HEK293T (cell line): ENCODE results near the gene DNAH10.

Experiments
- CTCF ChIA-PET: fragments of 350-600 bp; formaldehyde crosslinking; extraction: SDS; loops from one replicate; lab custom pipeline; 2021; ENCODE audit warnings: antibody characterized with exemption, inconsistent platforms; lab: Yijun Ruan, JAX
- POLR2A ChIA-PET: fragments of 350-600 bp; formaldehyde crosslinking; extraction: SDS; loops from one replicate; lab custom pipeline; 2020; ENCODE audit warnings: antibody characterized with exemption, inconsistent platforms; lab: Yijun Ruan, JAX
- DNase-seq: peaks from one replicate; pipeline ENCODE4 v3.0.0; 2012; ENCODE audit warnings: mixed read lengths; ENCODE audit errors: extremely low spot score
- ARNT ChIP-seq: fragments of 450-650 bp; IDR thresholded peaks from 2 replicates; pipeline ENCODE4 v1.6.1; 2017; ENCODE audit warnings: mild to moderate bottlenecking
- BHLHE40 ChIP-seq: fragments of 450-650 bp; IDR thresholded peaks from 2 replicates; pipeline ENCODE4 v1.6.1; 2016; ENCODE audit warnings: mild to moderate bottlenecking, moderate library complexity, borderline replicate concordance
- CTBP1 ChIP-seq: fragments of 450-650 bp; IDR thresholded peaks from 2 replicates; pipeline ENCODE4 v1.6.1; 2016; ENCODE audit warnings: borderline replicate concordance
- ELF4 ChIP-seq: fragments of 450-650 bp; IDR thresholded peaks from 2 replicates; pipeline ENCODE4 v1.6.1; 2017; ENCODE audit warnings: antibody characterized with exemption
- FOXA1 ChIP-seq: fragments of 450-650 bp; IDR thresholded peaks from 2 replicates; pipeline ENCODE4 v1.6.1; 2016; ENCODE audit warnings: mild to moderate bottlenecking
- FOXK2 ChIP-seq: fragments of 450-650 bp; IDR thresholded peaks from 2 replicates; pipeline ENCODE4 v1.6.1; 2016; ENCODE audit warnings: mild to moderate bottlenecking
- FOXM1 ChIP-seq: fragments of 450-650 bp; IDR thresholded peaks from 2 replicates; pipeline ENCODE4 v1.6.1; 2017; ENCODE audit warnings: mild to moderate bottlenecking, borderline replicate concordance
- HDGF ChIP-seq: fragments of 450-650 bp; IDR thresholded peaks from 2 replicates; pipeline ENCODE4 v1.6.1; 2017; ENCODE audit warnings: antibody characterized with exemption, borderline replicate concordance
- L3MBTL2 ChIP-seq: fragments of 450-650 bp; conservative IDR thresholded peaks from 2 replicates; pipeline ENCODE4 v1.6.1; 2016; ENCODE audit warnings: mild to moderate bottlenecking
- LEF1 ChIP-seq: fragments of 450-650 bp; IDR thresholded peaks from 2 replicates; pipeline ENCODE4 v1.6.1; 2017; ENCODE audit warnings: mild to moderate bottlenecking, borderline replicate concordance
- NFRKB ChIP-seq: fragments of 450-650 bp; IDR thresholded peaks from 2 replicates; pipeline ENCODE4 v1.6.1; 2016; ENCODE audit warnings: mild to moderate bottlenecking, moderate library complexity
- PKNOX1 ChIP-seq: fragments of 450-650 bp; IDR thresholded peaks from 2 replicates; pipeline ENCODE4 v1.6.1; 2016
- SP1 ChIP-seq: fragments of 450-650 bp; IDR thresholded peaks from 2 replicates; pipeline ENCODE4 v1.6.1; 2017
- SUZ12 ChIP-seq: fragments of 450-650 bp; IDR thresholded peaks from 2 replicates; pipeline ENCODE4 v1.6.1; 2016; ENCODE audit warnings: mild to moderate bottlenecking
- TARDBP ChIP-seq: fragments of 450-650 bp; IDR thresholded peaks from 2 replicates; pipeline ENCODE4 v1.6.1; 2016
- ZNF384 ChIP-seq: fragments of 450-650 bp; IDR thresholded peaks from 2 replicates; pipeline ENCODE4 v1.6.1; 2016

DNAH10 gene

GRCh38 chr12:123757561-123757960, 4.5 kb upstream of the DNAH10 start:
- peak; percentile 28 for DNase-seq
- peak; percentile 43 for TF ChIP-seq PKNOX1
- TF ChIP-seq SP1 = no peak
- TF ChIP-seq SUZ12 = no peak
- TF ChIP-seq BHLHE40 = no peak
- CTCF ChIA-PET = no interaction called here
- POLR2A ChIA-PET = no interaction called here

GRCh38 chr12:123760267-123760938, 1.7 kb upstream of the DNAH10 start:
- CTCF ChIA-PET = no interaction called here
- no peak for DNase-seq
- POLR2A ChIA-PET = no interaction called here
- TF ChIP-seq SUZ12 (no peak), NFRKB (no peak), ARNT (no peak), PKNOX1 (no peak), LEF1 (no peak), HDGF (no peak), TARDBP (no peak), BHLHE40 (no peak), L3MBTL2 (no peak), FOXA1 (no peak), FOXK2 (no peak), SP1 (no peak), ELF4 (no peak), ZNF384 (no peak), CTBP1 (no peak), FOXM1 (no peak)

- ChIA-PET POLR2A (no interaction called here), CTCF (no interaction called here)
- TF ChIP-seq CTBP1 (no peak), PKNOX1 (no peak), ARNT (no peak), TARDBP (no peak), FOXM1 (no peak), HDGF (no peak), ELF4 (no peak), L3MBTL2 (no peak)
- no peak for DNase-seq
These were observed 583 bp downstream of the DNAH10 start for GRCh38 chr12:123762715-123763052.

GRCh38 chr12:123763093-123763492, 992 bp downstream of the DNAH10 start:
- TF ChIP-seq FOXA1 = no peak
- no peak for TF ChIP-seq SUZ12
- no peak for TF ChIP-seq HDGF
- TF ChIP-seq ELF4 = no peak
- no peak for TF ChIP-seq L3MBTL2
- CTCF ChIA-PET = no interaction called here
- no peak for DNase-seq
- POLR2A ChIA-PET = no interaction called here

GRCh38 chr12:123764109-123764508, 2.0 kb downstream of the DNAH10 start:
- POLR2A ChIA-PET = no interaction called here
- CTCF ChIA-PET = no interaction called here
- DNase-seq = no peak

More at GRCh38 chr12:123764109-123764508, 2.0 kb downstream of the DNAH10 start:
- TF ChIP-seq HDGF (no peak), BHLHE40 (no peak), FOXK2 (no peak), ELF4 (no peak), LEF1 (no peak), NFRKB (no peak), PKNOX1 (no peak), SUZ12 (no peak), SP1 (no peak), TARDBP (no peak), FOXA1 (no peak), ZNF384 (no peak), ARNT (no peak), FOXM1 (no peak), L3MBTL2 (no peak), CTBP1 (no peak)
